Hepatocyte (in vitro differentiated cells): ENCODE measurements around the gene TMC6. TPM values are rescaled to one million over a fixed set of nuclear protein-coding genes. Genes with fewer than 3 reads are reported as not detected.
"Not testable (repeated sequence)": the region's sequence is repeated elsewhere in the genome, so short reads cannot be mapped to it uniquely, and the experiment has no call there.

ENCODE experiments used
- DNase-seq: peaks from one replicate; pipeline ENCODE4 v3.0.0-alpha.2; 2016; ENCODE audit warnings: low spot score
- H2AFZ ChIP-seq: fragments of 200-600 bp; sonication (generic); 2 replicates; pipeline ENCODE4 v1.6.0; 2016; ENCODE audit warnings: antibody characterized with exemption, mild to moderate bottlenecking
- H3K27ac ChIP-seq: fragments of 200-600 bp; sonication (generic); 2 replicates; pipeline ENCODE4 v1.5.1; 2016; ENCODE audit warnings: mild to moderate bottlenecking
- H3K27me3 ChIP-seq: fragments of 200-600 bp; sonication (generic); 2 replicates; pipeline ENCODE4 v1.6.1; 2016
- H3K36me3 ChIP-seq: fragments of 200-600 bp; sonication (generic); replicated peaks from 2 replicates; pipeline ENCODE4 v1.5.1; 2016; ENCODE audit warnings: low read depth; ENCODE audit not compliant: insufficient read depth
- H3K4me1 ChIP-seq: fragments of 200-600 bp; sonication (generic); 2 replicates; pipeline ENCODE4 v1.5.1; 2016; ENCODE audit warnings: mild to moderate bottlenecking, moderate library complexity; ENCODE audit not compliant: insufficient read depth
- H3K4me2 ChIP-seq: fragments of 200-600 bp; sonication (generic); 2 replicates; pipeline ENCODE4 v1.6.0; 2016
- H3K4me3 ChIP-seq: fragments of 200-600 bp; sonication (generic); 2 replicates; pipeline ENCODE4 v1.5.1; 2016; ENCODE audit warnings: mild to moderate bottlenecking
- H3K79me2 ChIP-seq: fragments of 200-600 bp; sonication (generic); 2 replicates; pipeline ENCODE4 v1.6.0; 2017; ENCODE audit warnings: mild to moderate bottlenecking
- H3K9me2 ChIP-seq: fragments of 200-600 bp; sonication (generic); replicated peaks from 2 replicates; pipeline ENCODE4 v1.6.0; 2017; ENCODE audit warnings: mild to moderate bottlenecking; ENCODE audit not compliant: insufficient read depth
- H3K9me3 ChIP-seq: fragments of 200-600 bp; sonication (generic); 2 replicates; pipeline ENCODE4 v1.5.1; 2016; ENCODE audit warnings: low read depth, mild to moderate bottlenecking
- H4K20me1 ChIP-seq: fragments of 200-600 bp; sonication (generic); 2 replicates; pipeline ENCODE4 v1.6.0; 2016; ENCODE audit warnings: mild to moderate bottlenecking; ENCODE audit not compliant: insufficient read depth, poor library complexity, severe bottlenecking
- CTCF ChIP-seq: fragments of 200-600 bp; sonication (generic); IDR thresholded peaks from 2 replicates; pipeline ENCODE4 v1.5.1; 2016; ENCODE audit warnings: antibody characterized with exemption, mild to moderate bottlenecking; ENCODE audit not compliant: poor library complexity
- EZH2 ChIP-seq: fragments of 200-600 bp; sonication (generic); IDR thresholded peaks from 2 replicates; pipeline ENCODE4 v1.6.1; 2016; ENCODE audit warnings: antibody characterized with exemption, mild to moderate bottlenecking, borderline replicate concordance
- EZH2phosphoT487 ChIP-seq: fragments of 200-600 bp; sonication (generic); IDR thresholded peaks from one replicate; pipeline ENCODE4 v1.6.1; 2018; ENCODE audit warnings: antibody characterized with exemption, mild to moderate bottlenecking, low read depth, moderate library complexity; ENCODE audit not compliant: unreplicated experiment, severe bottlenecking
- WGBS: methylation state at CpG from one replicate; pipeline ENCODE4 v1.1.6; 2016; ENCODE audit warnings: low lambda C conversion rate; ENCODE audit errors: missing lambda C conversion rate; 5-methylcytosine and 5-hydroxymethylcytosine counted together
- polyA plus RNA-seq: library from polyadenylated mRNA; unstranded; fragments of >200 nt; fragmentation: Nextera tagmentation; extraction: Ambion mirVana; gene quantifications from 2 replicates; pipeline ENCODE4 v1.2.1, GENCODE V29; 2016
- total RNA-seq: library from RNA; depleted of rRNA; stranded (reverse); fragments of >200 nt; gene quantifications from 2 replicates; pipeline ENCODE4 v1.2.3, GENCODE V29; 2014

TMC6 gene
- total and polyA plus RNA-seq, 2 experiments from 2014 or later: 26.7 to 57.9 TPM

- no peaks in the 10 kb centered on the region for H3K4me1 ChIP-seq
- 93% methylated on average over 7 of the region's 7 CpGs for WGBS
- H3K36me3 ChIP-seq: no peaks in the 10 kb centered on the region
- no peaks in the 10 kb centered on the region for H3K27me3 ChIP-seq
- no peaks in the 10 kb centered on the region for H3K9me3 ChIP-seq
- no peaks in the 10 kb centered on the region for H3K9me2 ChIP-seq
- H3K4me3 ChIP-seq: no peak overlapping the region
- no peak for DNase-seq
- no peak overlapping the region for H3K4me2 ChIP-seq
- no peak overlapping the region for H2AFZ ChIP-seq
- no peaks in the 10 kb centered on the region for H4K20me1 ChIP-seq
- H3K27ac ChIP-seq: no peak overlapping the region
- TF ChIP-seq EZH2 (no peak), CTCF (no peak), EZH2phosphoT487 (no peak)
- H3K79me2 ChIP-seq: no peaks in the 10 kb centered on the region
Observed at GRCh38 chr17:78082988-78083387, 45.6 kb downstream of the TMC6 start.

GRCh38 chr17:78082355-78082872, 46.1 kb downstream of the TMC6 start:
- H3K4me3 ChIP-seq, H3K36me3 ChIP-seq, H3K4me1 ChIP-seq, DNase-seq, H3K9me2 ChIP-seq, H2AFZ ChIP-seq, H3K27me3 ChIP-seq, H3K79me2 ChIP-seq, H3K4me2 ChIP-seq, H4K20me1 ChIP-seq, H3K9me3 ChIP-seq, H3K27ac ChIP-seq: not testable (repeated sequence)
- WGBS: 79% methylated on average over 5 of the region's 5 CpGs

- H4K20me1 ChIP-seq: no peaks in the 10 kb centered on the region
- H3K27ac ChIP-seq: no peak overlapping the region
- WGBS: 85% methylated on average over 3 of the region's 3 CpGs
- no peaks in the 10 kb centered on the region for H3K79me2 ChIP-seq
- H3K4me2 ChIP-seq: no peak overlapping the region
- H2AFZ ChIP-seq: no peak overlapping the region
- H3K4me1 ChIP-seq: no peaks in the 10 kb centered on the region
- DNase-seq: no peak
- TF ChIP-seq EZH2phosphoT487 (no peak), CTCF (no peak), EZH2 (no peak)
- no peaks in the 10 kb centered on the region for H3K9me2 ChIP-seq
- no peaks in the 10 kb centered on the region for H3K36me3 ChIP-seq
- no peak overlapping the region for H3K4me3 ChIP-seq
- no peaks in the 10 kb centered on the region for H3K9me3 ChIP-seq
- no peaks in the 10 kb centered on the region for H3K27me3 ChIP-seq
Observed at GRCh38 chr17:78081551-78081950, 47.0 kb downstream of the TMC6 start.

GRCh38 chr17:78079253-78079652, 49.3 kb downstream of the TMC6 start:
- no peak for DNase-seq
- whole genome bisulfite sequencing: 94% methylated on average over 6 of the region's 6 CpGs
- no peaks in the 10 kb centered on the region for H3K9me3 ChIP-seq
- H2AFZ ChIP-seq: no peak overlapping the region
- no peaks in the 10 kb centered on the region for H3K9me2 ChIP-seq
- TF ChIP-seq CTCF (no peak), EZH2phosphoT487 (no peak), EZH2 (no peak)
- H3K27ac ChIP-seq: no peak overlapping the region
- H3K36me3 ChIP-seq: no peaks in the 10 kb centered on the region
- H3K4me1 ChIP-seq: no peaks in the 10 kb centered on the region
- H3K27me3 ChIP-seq: no peaks in the 10 kb centered on the region
- no peak overlapping the region for H3K4me3 ChIP-seq
- no peaks in the 10 kb centered on the region for H4K20me1 ChIP-seq
- H3K4me2 ChIP-seq: no peak overlapping the region
- no peaks in the 10 kb centered on the region for H3K79me2 ChIP-seq
